ENCODE measurements around the gene ROR2.
"Not testable (repeated sequence)": the region's sequence is repeated elsewhere in the genome, so short reads cannot be mapped to it uniquely, and the experiment has no call there.

The ROR2 gene

DNA sequence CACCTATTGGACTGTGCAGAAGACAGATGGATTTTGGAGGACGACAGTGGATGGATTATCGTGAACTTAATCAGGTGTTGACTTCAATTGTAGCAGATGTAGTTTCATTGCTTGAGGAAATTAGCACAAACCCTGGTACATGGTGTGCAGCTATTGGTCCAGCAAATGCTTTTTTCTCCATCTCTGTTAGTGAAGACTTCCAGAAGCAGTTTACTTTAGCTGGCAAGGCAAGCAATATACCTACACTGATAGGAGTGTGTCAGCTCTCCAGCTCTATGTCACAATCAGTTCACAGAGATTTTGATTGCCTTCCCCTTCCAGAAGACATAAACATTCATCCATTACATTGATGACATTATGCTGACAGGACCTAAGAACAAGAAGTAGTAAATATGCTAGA is 35.7 kb upstream of the ROR2 start:
- TF ChIP-seq, protein P1, sequence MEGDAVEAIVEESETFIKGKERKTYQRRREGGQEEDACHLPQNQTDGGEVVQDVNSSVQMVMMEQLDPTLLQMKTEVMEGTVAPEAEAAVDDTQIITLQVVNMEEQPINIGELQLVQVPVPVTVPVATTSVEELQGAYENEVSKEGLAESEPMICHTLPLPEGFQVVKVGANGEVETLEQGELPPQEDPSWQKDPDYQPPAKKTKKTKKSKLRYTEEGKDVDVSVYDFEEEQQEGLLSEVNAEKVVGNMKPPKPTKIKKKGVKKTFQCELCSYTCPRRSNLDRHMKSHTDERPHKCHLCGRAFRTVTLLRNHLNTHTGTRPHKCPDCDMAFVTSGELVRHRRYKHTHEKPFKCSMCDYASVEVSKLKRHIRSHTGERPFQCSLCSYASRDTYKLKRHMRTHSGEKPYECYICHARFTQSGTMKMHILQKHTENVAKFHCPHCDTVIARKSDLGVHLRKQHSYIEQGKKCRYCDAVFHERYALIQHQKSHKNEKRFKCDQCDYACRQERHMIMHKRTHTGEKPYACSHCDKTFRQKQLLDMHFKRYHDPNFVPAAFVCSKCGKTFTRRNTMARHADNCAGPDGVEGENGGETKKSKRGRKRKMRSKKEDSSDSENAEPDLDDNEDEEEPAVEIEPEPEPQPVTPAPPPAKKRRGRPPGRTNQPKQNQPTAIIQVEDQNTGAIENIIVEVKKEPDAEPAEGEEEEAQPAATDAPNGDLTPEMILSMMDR (IDR thresholded peaks at IDR 0.05; ENCODE audit: low read length, missing control alignments): no peak
- no peak overlapping the region for H3K4me3 ChIP-seq (replicated peaks; ENCODE audit: low read depth, low read length)
- no peak for DNase-seq (ENCODE audit: low read depth)

DNA sequence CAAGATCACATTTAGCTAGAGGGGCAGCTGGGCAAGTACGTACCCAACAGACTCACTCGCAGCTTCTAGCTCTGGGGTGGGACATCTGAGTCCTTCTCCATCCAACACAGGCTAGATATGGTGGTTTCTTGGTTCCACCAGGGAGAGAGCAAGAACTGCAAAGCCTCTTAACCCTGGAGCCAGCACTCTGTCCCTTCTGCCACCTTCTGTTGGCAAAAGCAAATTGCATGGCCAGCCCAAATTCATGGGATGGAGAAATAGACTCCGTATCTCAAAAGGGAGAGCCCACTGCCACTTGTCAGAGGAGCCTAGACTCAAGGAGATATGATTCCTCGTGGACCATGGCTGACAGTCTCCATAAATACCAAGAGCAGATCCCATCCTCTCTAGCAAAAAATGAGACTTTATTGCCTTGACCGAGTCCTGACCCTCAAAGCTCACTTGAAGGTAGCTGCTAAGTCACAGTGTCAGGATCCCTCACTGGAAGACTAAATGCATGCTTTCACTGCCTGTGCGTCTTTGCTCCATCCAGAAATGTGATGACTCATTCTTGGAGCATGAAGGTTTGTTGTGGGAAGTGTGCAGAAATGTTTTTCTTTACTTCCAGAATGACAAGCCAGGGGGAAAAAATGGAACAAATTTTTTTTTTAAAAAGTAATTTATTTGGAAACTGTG is 28.8 kb upstream of the ROR2 start:
- TF ChIP-seq, protein P1 (IDR thresholded peaks at IDR 0.05; ENCODE audit: low read length, missing control alignments): peak; percentile 52
- DNase-seq (ENCODE audit: low read depth): peak; percentile 91
- no peak overlapping the region for H3K4me3 ChIP-seq (replicated peaks; ENCODE audit: low read depth, low read length)

DNA sequence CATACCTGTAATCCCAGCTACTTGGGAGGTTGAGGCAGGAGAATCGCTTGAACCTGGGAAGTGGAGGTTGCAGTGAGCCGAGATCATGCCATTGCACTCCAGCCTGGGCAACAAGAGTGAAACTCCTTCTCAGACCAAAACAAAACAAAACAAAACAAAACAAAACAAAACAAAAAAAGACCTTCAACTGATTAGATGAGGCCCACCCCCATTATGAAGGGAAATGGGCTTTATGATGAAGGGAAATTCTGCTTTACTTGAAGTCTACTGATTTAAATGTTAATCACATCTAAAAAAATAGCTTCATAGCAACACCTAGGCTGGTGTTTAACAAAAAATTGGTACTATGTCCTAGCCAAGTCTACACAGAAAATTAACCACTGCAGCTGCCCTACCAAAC is 25.2 kb upstream of the ROR2 start:
- H3K4me3 ChIP-seq (replicated peaks; ENCODE audit: low read depth, low read length); DNase-seq (ENCODE audit: low read depth): not testable (repeated sequence)

DNA sequence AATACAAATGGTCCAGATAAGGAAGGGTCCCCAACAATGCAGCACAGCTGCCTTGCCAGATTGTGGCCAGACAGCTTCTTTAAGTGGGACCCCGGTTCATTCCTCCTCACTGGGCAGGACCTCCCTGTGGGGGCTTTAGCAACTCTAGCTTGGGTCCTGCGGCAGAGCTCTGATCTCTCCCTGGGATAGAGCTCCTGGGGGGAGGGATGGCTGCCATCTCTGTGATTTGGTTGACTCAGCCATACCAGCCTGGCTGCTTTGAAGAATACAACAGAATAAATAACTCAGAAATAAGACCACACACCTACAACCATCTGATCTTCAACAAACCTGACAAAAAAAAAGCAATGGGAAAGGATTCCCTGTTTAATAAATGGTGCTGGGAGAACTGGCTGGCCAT is 22.7 kb upstream of the ROR2 start:
- TF ChIP-seq, protein P1 (IDR thresholded peaks at IDR 0.05; ENCODE audit: low read length, missing control alignments): no peak

DNA sequence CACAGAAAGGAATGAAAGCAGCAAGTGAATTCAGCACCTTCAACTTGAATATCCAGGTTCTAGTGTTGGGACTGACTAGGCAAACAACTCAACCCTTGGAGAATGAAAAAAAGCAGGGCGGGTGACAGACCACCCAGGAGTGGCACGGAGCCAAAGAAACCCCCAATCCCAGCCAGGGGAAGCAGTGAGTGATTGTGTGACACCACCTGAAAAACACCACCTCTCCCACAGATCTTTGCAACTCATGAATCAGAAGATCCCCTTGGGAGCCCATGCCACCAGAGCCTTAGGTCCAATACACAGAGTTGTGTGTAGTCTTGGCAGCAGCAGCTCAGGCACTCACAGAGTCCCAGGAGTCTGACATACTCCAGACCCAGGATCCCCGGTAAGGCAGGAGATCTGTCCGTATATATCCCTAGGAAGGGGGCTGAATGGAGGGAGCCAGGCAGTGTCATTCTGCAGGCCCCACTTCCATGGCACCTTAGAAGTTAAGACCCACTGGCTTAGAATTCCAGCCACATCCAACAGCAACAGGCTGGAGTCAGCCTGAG is 22.1 kb upstream of the ROR2 start:
- TF ChIP-seq, protein P1 (IDR thresholded peaks at IDR 0.05; ENCODE audit: low read length, missing control alignments): no peak
- H3K4me3 ChIP-seq (replicated peaks; ENCODE audit: low read depth, low read length): no peak overlapping the region
- DNase-seq (ENCODE audit: low read depth): no peak

More for the DNA sequence above, 22.7 kb upstream of the ROR2 start:
- no peak for DNase-seq (ENCODE audit: low read depth)
- no peak overlapping the region for H3K4me3 ChIP-seq (replicated peaks; ENCODE audit: low read depth, low read length)

DNA sequence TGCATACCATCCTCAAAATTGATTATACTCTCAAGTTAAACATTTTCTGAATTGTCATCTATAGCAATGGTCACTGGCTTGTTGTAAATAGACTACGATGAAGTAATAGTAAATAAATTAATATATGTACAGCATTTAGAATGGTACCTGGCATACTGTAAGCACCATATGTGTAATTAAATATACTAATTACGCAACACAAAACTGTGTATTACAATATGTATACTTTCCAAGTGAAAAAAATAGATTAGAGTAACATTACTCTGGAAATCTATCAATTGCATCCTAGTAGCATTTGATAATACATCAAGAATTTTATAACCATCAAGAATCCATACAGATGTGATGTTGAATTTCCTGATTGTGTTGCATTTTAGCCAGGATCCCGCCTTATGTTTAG is 17.2 kb upstream of the ROR2 start:
- DNase-seq (ENCODE audit: low read depth): no peak
- H3K4me3 ChIP-seq (replicated peaks; ENCODE audit: low read depth, low read length): no peak overlapping the region
- TF ChIP-seq, protein P1 (IDR thresholded peaks at IDR 0.05; ENCODE audit: low read length, missing control alignments): no peak

DNA sequence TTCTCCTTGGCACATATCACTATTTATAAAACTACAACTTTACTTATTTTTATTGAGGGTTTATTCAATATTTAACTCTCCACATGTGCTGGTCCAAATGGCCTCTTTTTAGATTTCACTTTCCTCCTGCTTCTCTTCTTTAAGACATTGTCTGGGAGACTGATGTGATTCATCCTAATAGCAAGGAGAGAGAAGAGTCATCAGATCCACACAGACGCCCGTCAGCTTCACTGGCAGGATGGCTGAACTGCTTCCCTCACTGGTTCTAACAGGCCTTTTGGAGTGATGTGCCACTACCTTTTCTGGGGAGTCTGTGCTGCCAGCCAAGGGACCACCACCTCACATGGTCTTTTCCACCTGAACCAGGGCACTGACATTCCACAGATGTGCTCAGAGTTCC is 16.5 kb upstream of the ROR2 start:
- no peak for DNase-seq (ENCODE audit: low read depth)
- TF ChIP-seq, protein P1 (IDR thresholded peaks at IDR 0.05; ENCODE audit: low read length, missing control alignments): no peak
- no peak overlapping the region for H3K4me3 ChIP-seq (replicated peaks; ENCODE audit: low read depth, low read length)

Measured in fibroblast of pulmonary artery (primary cell).